NCI-H2227 (cell line): ENCODE results near the gene CHAF1A.

Experiments used
- DNase-seq: peaks from one replicate; lab custom pipeline; 2025; ENCODE audit not compliant: unreplicated experiment; lab: John Stamatoyannopoulos, UW

Gene CHAF1A

DNA sequence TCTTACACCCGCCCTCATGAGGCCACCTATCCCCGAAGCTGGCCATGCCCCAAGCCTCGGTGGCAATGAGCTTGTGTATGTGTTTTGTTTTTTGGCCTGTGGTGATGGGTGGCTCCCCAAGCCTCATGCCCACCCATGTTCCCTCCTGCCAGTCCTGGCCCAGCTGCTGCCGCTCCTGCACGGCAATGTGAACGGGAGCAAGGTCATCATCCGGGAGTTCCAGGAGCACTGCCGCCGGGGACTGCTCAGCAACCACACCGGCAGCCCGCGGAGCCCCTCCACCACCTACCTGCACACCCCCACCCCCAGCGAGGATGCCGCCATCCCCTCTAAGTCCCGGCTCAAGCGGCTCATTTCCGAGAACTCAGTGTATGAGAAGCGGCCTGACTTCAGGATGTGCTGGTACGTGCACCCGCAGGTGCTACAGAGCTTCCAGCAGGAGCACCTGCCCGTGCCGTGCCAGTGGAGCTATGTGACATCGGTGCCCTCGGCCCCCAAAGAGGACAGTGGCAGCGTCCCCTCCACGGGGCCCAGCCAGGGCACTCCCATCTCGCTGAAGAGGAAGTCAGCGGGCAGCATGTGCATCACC is 30.6 kb downstream of the CHAF1A start:
- no peak for DNase-seq

DNA sequence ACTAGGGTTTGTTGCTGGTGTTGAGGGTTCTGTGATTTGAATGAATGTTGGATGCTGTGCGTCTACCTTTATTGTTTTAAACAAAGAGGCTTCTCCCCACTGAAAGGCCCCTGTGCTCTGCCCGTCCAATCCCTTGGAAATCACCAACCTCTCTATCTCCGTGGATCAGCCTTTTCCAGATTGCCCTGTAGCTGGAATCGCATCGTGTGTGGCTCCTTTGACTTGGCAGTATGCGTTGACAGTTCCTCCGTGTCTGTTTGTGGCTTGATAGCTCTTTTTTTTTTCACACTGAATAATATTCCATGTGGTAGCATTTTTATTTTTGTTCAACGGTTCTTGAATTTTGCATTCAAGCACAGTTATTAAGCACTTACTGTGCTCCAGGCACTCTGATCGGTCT is 32.0 kb downstream of the CHAF1A start:
- DNase-seq, result no peak

DNA sequence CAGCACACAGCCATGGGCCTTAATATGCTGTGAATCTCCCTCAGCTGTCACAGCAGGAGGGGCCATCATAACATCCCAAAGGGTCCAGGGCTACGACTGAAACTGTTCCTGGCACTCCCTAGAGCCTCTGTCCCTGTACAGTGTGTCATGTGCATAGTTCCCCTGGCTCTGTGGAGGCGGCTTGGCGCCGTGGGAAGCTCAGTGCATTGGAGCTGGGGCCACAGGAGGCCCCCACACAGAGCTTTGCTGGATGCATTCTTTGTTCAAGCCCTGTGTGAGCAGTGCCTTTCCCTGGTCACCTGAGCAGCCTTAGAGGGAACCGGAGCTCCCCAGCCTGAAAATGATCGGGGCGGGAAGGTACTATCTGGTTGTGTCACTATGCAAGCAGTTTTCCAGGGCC is 33.8 kb downstream of the CHAF1A start:
- no peak for DNase-seq

DNA sequence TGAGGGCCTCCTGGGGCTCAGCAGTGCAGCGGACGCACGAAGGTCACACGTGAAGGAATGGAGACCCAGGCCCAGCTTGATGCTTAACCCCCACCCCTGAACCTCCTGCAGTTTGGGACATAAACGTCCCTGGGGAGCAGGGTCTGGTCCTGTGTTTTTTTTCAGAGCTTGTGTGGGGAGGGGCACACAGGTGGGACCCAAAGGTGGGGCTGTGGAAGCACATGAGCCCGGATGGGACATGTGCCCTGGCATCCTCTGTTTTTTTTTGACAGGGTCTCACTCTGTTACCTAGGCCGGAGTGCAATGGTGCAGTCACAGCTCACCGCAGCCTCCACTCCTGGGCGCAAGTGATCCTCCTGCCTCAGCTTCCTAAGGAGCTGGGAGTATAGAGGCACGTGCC is 34.7 kb downstream of the CHAF1A start:
- no peak for DNase-seq

DNA sequence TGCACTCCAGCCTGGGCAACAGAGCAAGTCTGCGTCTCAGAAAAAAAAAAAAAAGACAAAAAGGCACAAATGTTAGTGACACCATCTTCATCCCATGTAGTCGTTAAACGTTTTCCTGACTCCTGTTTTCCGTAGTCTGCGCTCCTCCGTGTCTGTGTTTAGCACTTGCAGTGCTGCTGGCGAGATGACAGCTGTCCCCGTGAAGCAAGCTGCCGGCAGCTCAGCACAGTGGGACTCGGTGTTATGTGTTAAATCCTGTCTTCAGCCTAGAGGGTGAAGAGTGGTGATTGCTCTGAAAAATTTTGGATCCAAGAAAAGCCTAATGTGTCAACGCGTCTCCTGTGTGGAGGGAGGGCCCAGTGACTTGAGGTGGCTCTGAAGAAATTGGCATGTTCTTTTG is 36.8 kb downstream of the CHAF1A start:
- no peak for DNase-seq

DNA sequence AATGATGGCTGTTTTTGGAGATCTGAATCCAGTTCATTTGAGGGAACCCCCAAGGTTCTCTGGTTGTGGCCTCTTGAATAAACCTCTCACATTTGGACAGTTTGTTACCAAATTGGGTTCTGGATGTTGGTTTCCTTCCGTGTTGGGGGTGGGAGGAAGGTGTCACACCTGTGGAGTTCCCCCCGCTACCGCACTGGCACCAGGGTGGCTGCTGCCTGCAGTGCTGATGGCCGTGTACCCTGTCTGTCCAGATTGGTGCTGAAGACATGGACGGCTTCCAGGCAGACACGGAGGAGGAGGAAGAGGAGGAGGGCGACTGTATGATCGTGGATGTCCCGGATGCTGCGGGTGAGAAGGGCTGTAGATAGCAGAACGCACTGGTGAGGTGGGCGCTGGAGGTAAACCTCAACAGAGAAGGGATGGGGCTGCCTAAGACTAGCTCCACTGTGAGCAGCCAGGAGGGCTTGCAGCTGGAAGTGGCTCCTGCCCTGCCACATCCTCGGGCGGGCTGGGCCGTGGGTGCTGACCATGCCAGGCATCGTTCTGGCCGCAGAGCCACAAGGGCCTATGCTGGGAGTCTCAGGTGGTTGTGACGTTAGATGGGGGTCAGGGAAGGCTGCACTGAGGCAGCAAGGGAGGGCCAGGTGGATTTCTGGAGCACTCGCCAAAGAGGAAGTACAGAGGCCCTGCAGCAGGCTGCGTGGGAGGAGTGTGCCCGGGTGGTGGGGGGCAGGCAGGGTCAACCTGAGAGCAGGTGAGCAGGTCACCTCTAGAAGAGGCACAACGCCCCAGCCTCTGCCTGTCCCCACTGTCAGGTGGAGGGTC is 39.8 kb downstream of the CHAF1A start:
- no peak for DNase-seq

DNA sequence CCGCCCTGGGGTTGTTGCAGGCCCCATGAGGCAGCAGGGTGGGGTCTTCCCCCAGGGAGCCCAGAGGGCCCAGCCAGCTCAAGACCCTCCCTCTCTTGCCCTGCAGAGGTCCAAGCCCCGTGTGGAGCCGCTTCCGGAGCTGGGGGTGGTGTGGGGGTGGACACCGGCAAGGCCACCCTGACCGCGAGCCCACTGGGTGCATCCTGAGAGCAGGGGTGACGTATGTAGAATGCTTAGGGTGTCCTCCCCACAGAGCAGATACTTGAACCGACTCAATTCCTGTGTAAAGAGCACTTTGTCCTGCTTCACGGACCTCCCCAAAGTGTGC is 40.3 kb downstream of the CHAF1A start:
- DNase-seq, result no peak

DNA sequence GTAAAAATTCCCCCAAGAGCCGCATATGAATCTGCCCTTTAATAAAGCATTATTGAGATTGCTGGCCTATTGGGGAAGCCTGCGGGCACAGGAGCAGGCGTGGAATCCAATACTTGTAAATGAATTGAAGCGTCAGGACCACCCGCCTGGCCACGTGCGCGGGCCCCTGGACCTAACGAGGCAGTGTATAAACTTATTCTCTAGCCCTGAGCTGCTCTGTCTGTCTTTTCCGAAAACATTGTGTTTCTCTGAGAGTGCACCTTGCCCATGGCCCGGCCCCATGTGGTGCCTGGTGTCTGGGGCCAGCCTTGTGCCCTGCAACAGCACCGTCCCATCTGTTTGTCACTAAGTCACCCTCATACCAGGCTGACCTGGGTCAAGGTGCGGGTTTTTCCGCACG is 40.7 kb downstream of the CHAF1A start:
- DNase-seq, result no peak

DNA sequence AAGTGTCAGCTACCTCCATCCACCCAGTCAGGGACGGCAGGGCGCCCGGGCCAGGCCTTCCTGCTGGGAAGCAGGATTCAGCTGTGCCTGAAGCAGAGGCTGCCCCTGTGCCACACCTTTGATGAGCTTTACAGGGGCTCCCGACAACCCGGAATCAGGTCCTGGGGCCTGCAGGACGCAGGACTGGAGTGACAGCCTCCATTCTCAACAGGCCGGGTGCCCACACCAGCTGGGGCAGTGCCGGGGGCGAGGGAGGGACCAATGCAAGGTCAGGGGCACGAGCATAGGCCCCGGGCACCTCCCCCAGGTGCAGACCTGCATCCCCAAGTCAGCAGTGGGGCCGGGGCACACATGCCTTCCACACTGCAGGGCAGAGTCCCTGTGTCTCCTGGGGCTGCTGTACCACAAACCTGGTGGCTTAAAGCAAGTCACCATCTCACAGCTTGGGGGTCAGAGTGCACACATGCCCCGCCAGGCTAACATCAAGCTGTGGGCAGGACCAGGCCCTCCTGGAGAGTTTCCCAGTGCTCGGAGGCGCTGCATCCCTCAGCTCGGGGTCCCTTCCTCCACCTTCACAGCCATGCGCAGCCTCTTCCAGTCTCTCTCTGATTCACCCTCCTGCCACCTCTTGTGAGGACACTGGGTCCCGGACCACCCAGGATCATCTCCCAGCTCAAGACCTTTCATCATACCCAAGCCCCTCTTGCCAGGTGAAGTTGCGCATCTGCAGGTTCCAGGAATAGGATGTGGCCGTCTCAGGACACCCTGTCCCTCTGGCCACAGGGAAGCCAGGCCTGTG is 41.7 kb downstream of the CHAF1A start:
- no peak for DNase-seq

DNA sequence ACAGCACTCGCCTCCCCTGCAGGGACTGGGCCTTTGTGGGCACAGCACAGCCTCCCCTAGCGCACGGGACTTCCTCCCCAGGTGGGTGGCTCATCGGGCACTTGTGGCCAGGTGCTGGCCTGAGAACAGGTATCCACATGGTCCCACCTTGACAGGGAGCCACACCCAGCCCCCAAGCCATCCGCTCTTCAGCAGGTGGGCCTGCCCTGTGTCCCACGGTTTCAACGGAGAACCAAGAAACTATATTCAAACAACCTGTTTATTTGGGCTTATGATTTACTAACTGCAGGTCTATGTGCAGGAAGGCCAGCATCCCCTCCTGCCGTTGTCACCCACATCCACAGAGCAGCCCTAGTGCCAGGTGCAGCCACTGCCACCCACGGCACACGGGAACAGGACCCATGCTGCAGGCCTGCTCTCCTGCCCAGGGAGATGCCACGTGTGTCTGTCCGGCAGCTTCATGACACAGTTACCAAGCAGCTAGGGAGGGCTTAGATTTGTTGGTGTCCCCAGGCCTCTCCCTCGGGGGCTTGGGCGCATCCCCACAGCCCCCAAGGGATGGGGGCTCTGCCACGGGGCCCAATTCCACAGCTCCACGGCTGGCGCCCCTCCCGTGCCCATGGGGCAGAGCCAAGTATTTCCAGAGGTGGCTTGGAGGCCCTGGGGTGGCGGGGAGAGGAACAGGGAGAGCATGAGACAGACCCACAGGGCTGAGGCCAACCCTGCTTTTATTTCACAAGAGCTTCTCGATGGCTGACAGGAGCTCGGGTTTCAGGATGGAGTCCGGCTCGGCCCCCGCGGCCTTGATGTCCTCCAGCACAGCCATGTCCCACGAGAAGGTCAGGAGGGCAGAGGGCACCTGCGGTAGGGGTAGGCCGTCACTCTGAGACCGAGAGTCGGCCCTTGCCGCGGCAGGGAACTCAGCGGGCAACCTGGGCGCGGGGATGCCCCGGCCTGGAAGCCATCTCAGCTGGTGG is 42.6 kb downstream of the CHAF1A start:
- no peak for DNase-seq

DNA sequence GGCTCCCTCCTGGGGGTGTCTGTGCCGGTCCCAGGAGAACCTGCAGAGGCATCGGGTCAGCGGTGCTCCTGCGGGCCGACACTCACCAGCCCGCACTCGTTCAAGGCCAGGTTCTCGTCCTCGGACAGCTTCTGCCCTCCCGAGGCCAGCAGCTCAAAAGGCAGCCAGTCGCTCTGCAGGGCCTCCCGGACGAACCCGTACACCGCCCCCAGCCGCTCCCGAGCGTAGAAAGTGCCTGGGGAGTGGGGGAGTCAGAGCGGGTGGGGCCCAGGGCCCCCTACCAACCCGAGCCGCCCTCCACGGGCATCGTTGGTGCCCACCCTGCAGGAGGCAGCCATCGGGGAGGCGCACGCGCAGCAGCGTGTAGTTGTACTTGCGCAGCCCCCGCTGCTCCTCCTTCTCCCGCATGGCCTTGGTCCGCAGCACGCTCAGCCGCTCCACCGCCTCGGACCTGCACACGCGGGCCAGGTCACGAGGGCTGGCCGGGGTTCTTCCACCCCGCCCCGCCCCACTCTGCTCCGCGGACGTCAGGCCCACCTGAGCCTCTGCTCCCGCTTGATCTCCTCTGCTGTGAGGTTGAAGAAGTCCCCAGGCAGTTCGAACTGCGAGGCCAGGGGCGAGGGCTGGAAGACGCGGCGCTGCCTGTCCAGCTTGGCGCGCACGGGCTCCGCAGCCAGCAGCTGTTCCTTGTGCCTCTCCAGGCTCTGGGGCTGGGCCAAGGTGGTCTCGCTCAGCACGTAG is 43.7 kb downstream of the CHAF1A start:
- DNase-seq, result no peak

DNA sequence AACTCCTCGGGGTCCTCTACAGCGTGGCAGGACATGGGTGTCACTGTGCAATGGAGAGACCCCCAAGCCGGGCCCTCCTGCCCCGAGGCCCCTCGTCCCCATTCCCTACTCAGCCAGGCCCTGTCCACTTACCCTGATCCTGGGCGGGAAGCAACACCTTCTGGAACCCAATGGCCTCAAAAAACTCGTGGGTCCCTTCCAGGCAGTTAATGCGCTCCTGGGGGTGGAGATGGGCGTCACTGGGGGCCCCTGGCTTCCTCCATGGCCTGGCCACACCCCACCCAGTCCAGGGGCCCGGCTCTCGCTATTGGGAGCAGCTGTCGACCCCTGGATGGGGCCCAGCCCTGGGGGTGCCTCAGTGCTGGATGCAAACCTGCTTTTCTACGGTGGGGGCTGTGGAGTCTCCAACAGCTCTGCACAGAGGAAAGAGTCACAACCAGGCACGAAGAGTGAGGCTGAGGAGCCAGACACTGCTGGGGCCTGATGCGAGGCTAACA is 44.3 kb downstream of the CHAF1A start:
- no peak for DNase-seq

DNA sequence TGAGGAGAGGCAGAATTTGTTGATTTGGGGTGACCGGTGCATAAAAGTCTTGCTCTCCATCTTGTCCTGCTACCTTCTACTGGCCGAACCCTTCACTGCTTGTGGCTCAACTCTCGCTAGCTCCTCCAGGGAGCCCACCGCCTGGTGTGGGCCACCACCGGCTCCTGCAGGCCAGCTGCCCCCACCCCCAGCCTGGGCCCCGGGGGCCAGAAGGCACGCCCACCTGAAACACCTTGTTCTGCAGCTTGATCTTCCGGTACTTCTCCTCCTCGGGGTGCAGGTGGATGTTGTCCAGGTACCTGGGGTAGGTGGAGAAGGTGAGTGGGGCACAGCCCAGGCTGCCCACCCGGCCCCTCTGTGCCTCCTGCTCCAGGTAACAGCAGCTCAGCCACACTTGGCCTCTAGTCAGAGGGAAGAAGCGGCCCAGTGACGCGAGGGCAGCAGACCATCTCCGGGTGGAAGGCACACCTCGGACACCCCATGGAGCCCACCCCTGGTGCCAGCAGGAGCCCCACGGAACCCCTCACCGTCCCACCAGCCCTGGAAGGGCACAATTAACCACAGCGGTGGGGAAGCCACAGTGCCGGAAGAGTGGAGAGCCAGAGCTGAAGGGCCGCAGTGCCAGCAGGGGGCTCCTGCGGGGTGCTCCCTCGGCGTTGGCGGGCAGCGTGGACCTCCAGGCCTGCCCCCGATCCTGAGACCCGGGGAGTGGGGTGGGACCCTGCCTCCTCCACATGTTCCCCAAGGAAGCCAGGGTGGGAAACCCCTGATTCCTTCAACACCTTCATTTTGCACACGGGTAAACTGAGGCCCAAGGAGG is 45.1 kb downstream of the CHAF1A start:
- no peak for DNase-seq

DNA sequence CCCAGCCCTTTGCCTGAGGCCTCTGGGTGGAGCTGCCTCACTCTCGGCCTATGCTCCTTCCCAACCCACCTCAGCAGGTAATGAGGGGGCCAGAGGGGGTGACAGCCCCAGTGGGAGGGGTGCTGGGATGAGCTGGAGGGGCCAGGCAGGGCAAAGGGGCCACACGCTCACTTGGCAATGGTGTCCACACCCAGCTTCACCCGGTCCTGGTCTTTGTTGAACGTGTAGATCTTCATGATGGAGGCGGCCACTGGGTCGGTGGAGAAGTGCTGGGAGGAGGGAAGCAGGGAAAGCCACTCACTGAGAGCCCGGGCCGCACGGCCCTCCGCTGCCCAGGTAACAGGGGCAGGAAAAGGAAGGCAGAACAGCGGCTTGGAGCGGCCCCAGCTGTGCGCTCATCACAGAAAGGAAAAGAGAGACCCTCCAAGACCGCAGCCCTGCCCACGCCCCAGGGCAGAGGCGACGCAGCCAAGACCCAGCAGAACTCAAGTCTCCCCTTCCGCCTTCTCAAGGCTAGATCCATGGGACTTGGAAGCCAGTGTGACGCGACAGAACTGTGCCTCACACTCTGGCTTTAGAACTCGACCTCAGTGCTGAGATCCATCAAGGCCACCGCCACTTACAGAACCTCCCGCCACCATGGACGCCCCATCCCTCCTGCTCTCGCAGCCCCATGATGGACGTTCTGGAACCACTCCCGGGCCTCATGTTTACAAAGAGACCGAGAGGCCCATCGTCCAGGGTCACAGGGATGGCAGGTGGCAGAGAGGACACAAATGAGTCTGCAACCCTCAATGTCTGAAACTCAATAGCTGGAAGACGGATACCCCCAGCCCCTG is 45.9 kb downstream of the CHAF1A start:
- no peak for DNase-seq

DNA sequence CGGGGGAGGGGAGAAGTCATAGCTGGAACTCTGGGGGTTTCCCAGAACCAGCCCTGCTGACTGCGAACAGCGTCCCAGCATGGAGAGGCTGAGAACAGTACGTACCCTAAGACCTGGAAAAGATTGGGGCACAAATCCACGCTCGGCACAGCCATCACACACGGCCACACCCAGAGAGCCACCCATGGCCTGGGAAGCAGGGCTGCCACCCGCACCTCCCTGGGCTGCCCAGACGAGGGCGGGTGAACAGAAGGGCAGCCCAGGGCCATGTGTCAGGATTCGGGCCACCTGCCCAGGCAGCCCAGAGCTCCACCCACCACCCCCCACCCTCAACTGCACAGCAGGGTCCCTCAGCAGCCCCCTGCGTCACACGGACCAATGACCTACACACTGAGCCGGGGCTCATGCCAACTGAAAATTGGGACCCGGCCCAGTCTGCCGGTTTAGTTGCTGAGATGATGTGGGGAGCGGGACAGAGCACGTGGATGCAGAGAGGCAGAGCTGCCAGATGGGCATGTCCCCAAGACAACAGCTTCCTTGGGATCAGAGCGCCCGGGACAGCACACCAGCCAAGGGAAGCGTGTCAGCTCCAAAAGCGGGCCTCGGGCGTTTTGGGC is 46.7 kb downstream of the CHAF1A start:
- no peak for DNase-seq

DNA sequence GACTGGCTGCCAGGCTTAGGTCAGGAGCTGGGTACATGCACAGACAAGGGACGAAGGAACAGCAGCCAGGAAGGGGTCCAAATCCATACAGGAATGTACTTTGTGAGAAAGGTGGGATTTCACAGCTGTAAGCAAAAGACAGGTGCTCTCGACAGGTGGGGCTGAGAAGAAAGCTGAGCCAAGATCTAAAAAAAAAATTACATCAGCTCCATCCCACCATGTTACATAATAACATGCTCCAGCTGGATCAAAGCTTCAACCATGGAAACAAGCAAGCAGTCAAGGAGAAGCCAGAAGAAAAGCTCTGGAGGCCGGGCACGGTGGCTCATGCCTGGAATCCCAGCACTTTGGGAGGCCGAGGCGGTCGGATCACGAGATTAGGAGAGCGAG is 47.2 kb downstream of the CHAF1A start:
- DNase-seq, result no peak

DNA sequence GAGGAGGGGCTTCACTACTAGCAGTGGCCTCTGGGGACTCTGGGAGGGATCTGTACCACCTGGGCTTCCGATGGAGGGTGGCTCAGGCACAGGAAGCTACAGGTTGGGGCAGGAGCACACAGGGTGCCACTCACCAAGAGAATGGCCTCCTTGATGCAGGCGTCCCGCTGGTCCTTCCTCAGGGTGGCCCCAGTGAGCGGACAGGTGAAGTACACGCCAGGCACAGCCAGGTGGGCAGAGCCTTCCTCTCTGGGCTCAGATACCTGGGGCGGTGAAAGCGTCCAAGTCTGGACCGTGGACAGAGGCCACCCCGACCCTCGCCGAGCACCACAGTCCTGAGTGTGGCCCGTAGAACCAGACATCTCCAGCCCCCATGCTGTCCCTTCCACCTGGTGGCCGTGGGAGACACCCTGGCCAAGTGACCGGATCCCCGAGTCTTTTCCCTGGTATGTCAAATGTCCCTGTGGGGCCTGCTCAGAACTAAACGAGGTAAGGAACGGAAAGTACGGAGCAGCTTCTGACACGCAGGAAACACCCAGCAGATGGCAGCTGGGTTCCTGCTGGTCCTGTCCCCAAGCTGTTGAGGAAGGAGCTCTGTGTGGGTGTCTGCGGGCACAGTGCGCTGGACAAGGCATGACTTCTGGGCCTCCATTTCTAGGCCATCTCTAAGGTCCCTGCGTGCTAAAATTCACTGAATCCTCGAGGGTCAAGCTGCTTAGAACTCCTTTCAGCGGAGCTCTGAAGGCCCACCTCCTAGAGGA is 50.0 kb downstream of the CHAF1A start:
- no peak for DNase-seq
